ENCODE measurements around the gene TOR1B.

DNA sequence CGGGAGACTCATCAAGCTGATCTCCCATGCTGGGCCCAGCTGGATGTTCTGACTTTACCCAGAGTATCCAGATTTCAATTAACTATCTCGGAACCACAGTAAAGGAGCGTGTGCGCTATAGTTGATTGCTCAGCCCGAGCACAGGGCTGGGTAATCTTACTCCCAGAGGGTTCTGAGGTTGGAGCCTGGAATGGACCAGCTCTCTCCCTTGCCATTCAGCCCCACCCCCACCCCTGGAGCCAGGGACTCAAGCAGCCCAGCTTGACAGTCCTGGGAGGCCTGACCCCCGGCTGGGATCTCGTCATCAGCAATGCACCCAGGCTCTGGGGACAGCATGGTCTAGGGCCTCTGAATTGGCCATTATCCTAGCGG lies 26.4 kb upstream of the TOR1B start:
- TF ChIP-seq, protein P1, sequence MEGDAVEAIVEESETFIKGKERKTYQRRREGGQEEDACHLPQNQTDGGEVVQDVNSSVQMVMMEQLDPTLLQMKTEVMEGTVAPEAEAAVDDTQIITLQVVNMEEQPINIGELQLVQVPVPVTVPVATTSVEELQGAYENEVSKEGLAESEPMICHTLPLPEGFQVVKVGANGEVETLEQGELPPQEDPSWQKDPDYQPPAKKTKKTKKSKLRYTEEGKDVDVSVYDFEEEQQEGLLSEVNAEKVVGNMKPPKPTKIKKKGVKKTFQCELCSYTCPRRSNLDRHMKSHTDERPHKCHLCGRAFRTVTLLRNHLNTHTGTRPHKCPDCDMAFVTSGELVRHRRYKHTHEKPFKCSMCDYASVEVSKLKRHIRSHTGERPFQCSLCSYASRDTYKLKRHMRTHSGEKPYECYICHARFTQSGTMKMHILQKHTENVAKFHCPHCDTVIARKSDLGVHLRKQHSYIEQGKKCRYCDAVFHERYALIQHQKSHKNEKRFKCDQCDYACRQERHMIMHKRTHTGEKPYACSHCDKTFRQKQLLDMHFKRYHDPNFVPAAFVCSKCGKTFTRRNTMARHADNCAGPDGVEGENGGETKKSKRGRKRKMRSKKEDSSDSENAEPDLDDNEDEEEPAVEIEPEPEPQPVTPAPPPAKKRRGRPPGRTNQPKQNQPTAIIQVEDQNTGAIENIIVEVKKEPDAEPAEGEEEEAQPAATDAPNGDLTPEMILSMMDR (conservative IDR thresholded peaks at IDR 0.05; ENCODE audit: low read length) = no peak
- TF ChIP-seq EZH2phosphoT487 (IDR thresholded peaks at IDR 0.05; ENCODE audit: borderline replicate concordance, low read depth, low read length) = no peak
